ENCODE measurements around the gene GABARAPL1. TPM values are rescaled to one million over a fixed set of nuclear protein-coding genes. Genes with fewer than 3 reads are reported as not detected.

GABARAPL1 gene
- total and polyA plus RNA-seq, 11 donors = 126 to 790 (median 280) TPM

DNA sequence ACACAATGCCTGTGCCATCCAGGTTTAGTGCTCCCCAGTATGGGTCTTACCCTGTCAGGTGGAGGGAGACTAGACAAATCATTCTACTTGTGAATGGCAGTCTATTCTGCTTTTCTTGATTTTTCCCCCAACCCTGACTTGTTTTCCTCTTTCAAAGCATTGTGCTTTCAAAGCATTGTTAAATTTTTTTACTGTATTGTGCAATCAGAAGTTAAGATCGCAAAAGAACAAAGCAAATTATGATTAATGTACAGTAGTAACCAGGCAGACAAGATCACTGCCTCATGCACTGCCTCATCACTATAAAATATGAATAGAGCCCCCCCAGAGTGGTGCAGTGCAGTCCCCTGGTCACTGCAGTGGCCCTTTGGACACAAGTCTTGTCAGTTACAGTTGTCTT is 14.1 kb downstream of the GABARAPL1 start:
- ATAC-seq (peak in 2 of 4 donors; percentile 5 to 24), DNase-seq (no peak)
- Histone ChIP-seq H3K27me3 (no peaks in the 10 kb centered on the region), H3K27ac (no peak overlapping the region), H3K36me3 (peaks cover 0 to 33% (median 26%) of the 10 kb centered on the region in 9 donors), H3K4me1 (peaks cover 0 to 12% (median 0%) of the 10 kb centered on the region in 12 donors), H3K4me3 (no peak overlapping the region), H3K9me3 (no peaks in the 10 kb centered on the region)
- TF ChIP-seq POLR2A (IDR thresholded peaks at IDR 0.05) (no peak), CTCF (IDR thresholded peaks at IDR 0.05) (no peak)
- intact Hi-C loops (cut with DNase I) = loop anchor here in 1 of 10 donors (10.0 kb wide), 1 partner anchor 948 kb away; the partner anchor contains the start of gene SMIM10L1
- 75 to 90% (median 81%) methylated on average over 1 of the region's 1 CpG for WGBS, 4 donors

DNA sequence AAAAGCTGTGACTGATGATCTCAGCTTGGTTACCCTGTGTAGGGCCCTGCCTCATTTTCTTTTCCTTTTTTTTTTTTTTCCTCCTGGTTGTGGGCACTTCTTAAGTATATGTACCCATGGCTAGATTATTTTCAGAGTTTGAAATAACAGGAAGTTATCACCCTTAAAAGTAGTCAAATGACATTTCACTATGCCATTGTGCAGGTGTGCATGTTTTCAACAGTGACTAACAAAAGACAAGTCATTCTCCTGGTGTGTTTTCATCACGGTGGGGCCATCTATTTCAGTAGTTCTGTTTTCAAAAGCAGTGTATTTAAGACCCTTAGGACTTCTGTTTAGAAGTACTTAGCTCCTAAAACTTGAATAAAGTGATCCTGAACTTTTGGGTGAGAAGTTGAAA is 15.0 kb downstream of the GABARAPL1 start:
- peaks cover 0 to 24% (median 17%) of the 10 kb centered on the region in 9 donors for H3K36me3 ChIP-seq
- intact Hi-C loops (cut with DNase I) = loop anchor here in 1 of 10 donors (10.0 kb wide), 1 partner anchor 947 kb away; the partner anchor contains the start of gene SMIM10L1
- no peaks in the 10 kb centered on the region for H3K27me3 ChIP-seq
- WGBS, 4 donors = 62 to 83% (median 69%) methylated on average over 1 of the region's 1 CpG
- H3K27ac ChIP-seq = no peak overlapping the region
- ATAC-seq (no peak), DNase-seq (no peak)
- peaks cover 0 to 10% (median 0%) of the 10 kb centered on the region in 12 donors for H3K4me1 ChIP-seq
- TF ChIP-seq POLR2A (IDR thresholded peaks at IDR 0.05) = no peak
- no peak for TF ChIP-seq CTCF (IDR thresholded peaks at IDR 0.05)
- no peak overlapping the region for H3K4me3 ChIP-seq
- H3K9me3 ChIP-seq = no peaks in the 10 kb centered on the region

GRCh38 chr12:10234562-10234961 is 21.9 kb downstream of the GABARAPL1 start:
- ATAC-seq = no peak
- DNase-seq = no peak
- Histone ChIP-seq H3K4me3 (no peak overlapping the region), H3K36me3 (peaks cover 0 to 2% (median 0%) of the 10 kb centered on the region in 9 donors), H3K27me3 (no peaks in the 10 kb centered on the region), H3K4me1 (peaks cover 0 to 7% (median 0%) of the 10 kb centered on the region in 12 donors), H3K27ac (no peak overlapping the region), H3K9me3 (peaks cover 0 to 9% (median 0%) of the 10 kb centered on the region in 12 donors)
- intact Hi-C loops (cut with DNase I) = loop anchor here in 3 of 10 donors (2.0 to 10.0 kb wide), 3 partner anchors 130 to 328 kb away; no protein-coding TSS in a partner anchor
- TF ChIP-seq CTCF (IDR thresholded peaks at IDR 0.05) (no peak), POLR2A (IDR thresholded peaks at IDR 0.05) (no peak)

DNA sequence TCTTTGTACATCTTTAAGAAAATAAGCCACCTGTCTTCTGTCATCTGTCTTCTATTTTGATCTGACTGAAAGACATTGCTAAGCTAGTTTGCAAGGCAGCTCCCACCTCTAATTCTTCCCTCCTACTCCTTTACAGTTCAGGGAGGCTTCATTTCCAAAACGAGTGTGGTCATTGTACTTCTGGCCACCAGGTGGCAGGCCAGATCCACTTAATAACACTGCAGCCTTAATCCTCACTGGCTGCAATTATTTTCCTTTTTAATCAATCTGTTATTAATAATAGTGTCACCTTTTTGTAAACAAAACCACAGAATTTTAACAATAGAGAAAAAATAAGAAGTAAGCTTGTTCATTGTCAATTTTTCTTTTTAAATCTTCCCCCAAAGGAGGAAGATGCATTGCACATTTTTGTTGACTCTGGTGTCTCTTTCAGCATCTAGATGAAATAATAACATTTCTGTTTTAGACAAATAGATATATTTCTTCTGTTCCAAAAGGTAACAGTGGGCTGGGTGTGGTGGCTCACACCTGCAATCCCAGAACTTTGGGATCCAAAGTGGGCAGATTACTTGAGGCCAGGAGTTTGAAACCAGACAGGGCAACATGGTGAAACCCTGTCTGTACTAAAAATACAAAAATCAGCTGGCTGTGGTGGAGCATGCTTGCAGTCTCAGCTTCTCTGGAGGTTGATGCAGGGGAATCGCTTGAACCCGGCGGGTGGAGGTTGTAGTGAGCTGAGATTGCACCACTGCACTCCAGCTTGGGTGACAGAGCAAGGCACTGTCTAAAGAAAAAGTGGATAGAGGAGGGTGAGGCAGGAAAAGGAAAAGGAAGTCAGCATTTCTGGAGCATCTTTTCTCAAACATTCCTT is 23.3 kb downstream of the GABARAPL1 start:
- Histone ChIP-seq H3K4me3 (no peak overlapping the region), H3K4me1 (peaks cover 0 to 7% (median 0%) of the 10 kb centered on the region in 12 donors), H3K27me3 (no peaks in the 10 kb centered on the region), H3K9me3 (peaks cover 0 to 9% (median 0%) of the 10 kb centered on the region in 12 donors), H3K36me3 (peaks cover 0 to 6% (median 0%) of the 10 kb centered on the region in 9 donors), H3K27ac (no peak overlapping the region)
- DNase-seq (peak in 1 of 5 donors; percentile 35), ATAC-seq (peak; percentile 54 to 84 (median 81))
- intact Hi-C loops (cut with DNase I) = loop anchor here (1.0 to 10.0 kb wide), 7 partner anchors 129 to 516 kb away; no protein-coding TSS in a partner anchor
- TF ChIP-seq CTCF (IDR thresholded peaks at IDR 0.05) = peak; percentile 73 to 91 (median 86)
- TF ChIP-seq POLR2A (IDR thresholded peaks at IDR 0.05) = no peak
- WGBS, 4 donors = 32 to 42% (median 39%) methylated on average over 4 of the region's 4 CpGs

Measured in heart left ventricle (tissue), 16 donors.